ENCODE data around the gene ACSL3. TPM values are rescaled to one million over a fixed set of nuclear protein-coding genes. Genes with fewer than 3 reads are reported as not detected.

ACSL3 gene
- total RNA-seq, 2 donors from 2014 or later: 36.1 to 37.1 TPM

GRCh38 chr2:222891890-222892289, 31.1 kb downstream of the ACSL3 start:
- no peaks in the 10 kb centered on the region for H3K9me3 Mint-ChIP-seq
- no peaks in the 10 kb centered on the region for H3K36me3 Mint-ChIP-seq
- no peak for DNase-seq (ENCODE audit: low spot score in 2 of 2)
- no peak for ATAC-seq
- no peak overlapping the region for H3K27ac Mint-ChIP-seq

DNA sequence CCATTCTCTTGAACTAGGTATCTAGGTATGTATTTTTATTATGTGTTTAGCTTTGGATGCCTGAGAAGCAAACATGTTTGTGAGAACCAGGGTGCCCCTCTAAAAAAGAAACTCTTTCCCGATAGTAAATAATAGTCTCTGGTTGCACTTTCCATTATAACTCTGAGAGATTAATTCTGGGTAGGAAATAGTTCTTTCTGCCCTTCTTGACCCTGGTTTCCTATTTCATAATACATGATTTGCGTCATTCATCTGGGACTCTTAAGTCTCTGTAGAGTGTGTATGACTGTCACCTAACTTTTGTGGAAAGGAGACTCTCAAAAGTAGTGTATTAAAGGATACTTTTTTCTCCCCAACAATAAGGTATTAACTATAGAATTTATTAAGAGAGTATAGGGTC, 31.5 kb downstream of the ACSL3 start:
- Mint-ChIP-seq H3K27ac (no peak overlapping the region), H3K9me3 (no peaks in the 10 kb centered on the region), H3K36me3 (no peaks in the 10 kb centered on the region)
- ATAC-seq (no peak), DNase-seq (ENCODE audit: low spot score in 2 of 2) (no peak)

DNA sequence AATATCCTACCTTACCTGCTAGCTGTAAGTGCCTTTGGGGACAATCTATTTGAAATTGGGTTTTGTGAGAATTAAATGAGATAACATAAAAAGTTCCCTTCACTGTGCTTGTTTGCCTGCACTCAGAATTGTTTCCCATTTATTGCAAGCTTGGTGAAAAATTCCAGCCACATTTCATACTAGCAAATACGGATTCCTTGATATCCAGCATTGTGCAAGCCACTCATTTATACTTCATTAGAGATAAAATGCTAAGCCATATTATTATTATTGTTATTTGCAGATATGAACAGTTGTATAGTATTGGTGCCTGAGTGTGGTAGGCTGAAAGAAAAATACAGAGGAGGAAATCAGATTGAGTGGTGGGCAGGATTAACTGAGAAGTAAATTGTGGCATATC, 31.9 kb downstream of the ACSL3 start:
- no peak for DNase-seq (ENCODE audit: low spot score in 2 of 2)
- no peak for ATAC-seq
- H3K27ac Mint-ChIP-seq: no peak overlapping the region
- no peaks in the 10 kb centered on the region for H3K36me3 Mint-ChIP-seq
- no peaks in the 10 kb centered on the region for H3K9me3 Mint-ChIP-seq

DNA sequence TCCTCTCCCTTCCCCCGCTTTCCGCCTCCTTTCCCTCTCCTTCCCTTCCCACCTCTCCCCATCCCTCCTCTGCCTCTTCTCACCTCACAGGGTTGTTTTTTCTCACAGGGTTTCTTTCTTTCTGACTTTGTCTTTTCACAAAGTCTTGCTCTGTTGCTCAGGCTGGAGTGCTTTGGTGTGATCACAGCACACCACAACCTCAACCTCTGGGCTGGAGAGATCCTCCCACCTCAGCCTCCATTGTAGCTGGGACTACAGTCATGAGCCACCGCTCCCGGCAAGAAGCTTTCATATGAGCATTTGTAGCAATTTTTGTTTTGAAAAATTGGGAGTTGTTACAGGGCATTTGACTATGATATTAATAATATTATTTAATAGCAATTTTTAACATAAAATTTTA, 32.9 kb downstream of the ACSL3 start:
- H3K36me3 Mint-ChIP-seq: no peaks in the 10 kb centered on the region
- no peaks in the 10 kb centered on the region for H3K9me3 Mint-ChIP-seq
- ATAC-seq: no peak
- H3K27ac Mint-ChIP-seq: no peak overlapping the region
- no peak for DNase-seq (ENCODE audit: low spot score in 2 of 2)

DNA sequence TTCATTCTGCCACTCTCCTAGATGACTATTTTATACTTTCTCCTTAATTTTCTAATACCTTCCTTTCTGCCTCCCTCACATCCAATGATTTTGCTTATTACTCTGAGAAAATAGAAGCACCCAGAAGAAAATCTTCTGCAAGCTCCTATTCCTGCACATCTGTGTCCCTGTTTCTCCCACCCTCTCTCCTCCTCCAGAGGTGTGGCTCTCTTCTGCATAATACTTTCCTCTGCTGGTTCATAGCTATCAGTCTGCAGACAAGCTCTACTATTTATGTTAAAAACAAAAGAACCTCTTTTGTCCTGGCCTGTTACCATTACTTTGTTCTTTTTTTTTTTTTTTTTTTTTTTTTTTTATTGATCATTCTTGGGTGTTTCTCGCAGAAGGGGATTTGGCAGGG, 34.3 kb downstream of the ACSL3 start:
- Mint-ChIP-seq H3K9me3 (no peaks in the 10 kb centered on the region), H3K36me3 (no peaks in the 10 kb centered on the region), H3K27ac (no peak overlapping the region)
- no peak for DNase-seq (ENCODE audit: low spot score in 2 of 2)
- no peak for ATAC-seq

- H3K9me3 Mint-ChIP-seq: no peaks in the 10 kb centered on the region
- H3K27ac Mint-ChIP-seq: no peak overlapping the region
- no peak for ATAC-seq
- no peaks in the 10 kb centered on the region for H3K36me3 Mint-ChIP-seq
- no peak for DNase-seq (ENCODE audit: low spot score in 2 of 2)
Observed at GRCh38 chr2:222897898-222898297, 37.1 kb downstream of the ACSL3 start.

- Mint-ChIP-seq H3K36me3 (no peaks in the 10 kb centered on the region), H3K9me3 (no peaks in the 10 kb centered on the region), H3K27ac (no peak overlapping the region)
- no peak for ATAC-seq
- DNase-seq (ENCODE audit: low spot score in 2 of 2): no peak
Observed at GRCh38 chr2:222899413-222900181, 38.8 kb downstream of the ACSL3 start.

- ATAC-seq (no peak), DNase-seq (ENCODE audit: low spot score in 2 of 2) (no peak)
- Mint-ChIP-seq H3K9me3 (no peaks in the 10 kb centered on the region), H3K36me3 (no peaks in the 10 kb centered on the region), H3K27ac (no peak overlapping the region)
Observed at GRCh38 chr2:222900354-222900753, 39.5 kb downstream of the ACSL3 start.

GRCh38 chr2:222902660-222903059, 41.8 kb downstream of the ACSL3 start:
- DNase-seq (ENCODE audit: low spot score in 2 of 2): no peak
- Mint-ChIP-seq H3K9me3 (no peaks in the 10 kb centered on the region), H3K27ac (no peak overlapping the region), H3K36me3 (no peaks in the 10 kb centered on the region)
- ATAC-seq: no peak

DNA sequence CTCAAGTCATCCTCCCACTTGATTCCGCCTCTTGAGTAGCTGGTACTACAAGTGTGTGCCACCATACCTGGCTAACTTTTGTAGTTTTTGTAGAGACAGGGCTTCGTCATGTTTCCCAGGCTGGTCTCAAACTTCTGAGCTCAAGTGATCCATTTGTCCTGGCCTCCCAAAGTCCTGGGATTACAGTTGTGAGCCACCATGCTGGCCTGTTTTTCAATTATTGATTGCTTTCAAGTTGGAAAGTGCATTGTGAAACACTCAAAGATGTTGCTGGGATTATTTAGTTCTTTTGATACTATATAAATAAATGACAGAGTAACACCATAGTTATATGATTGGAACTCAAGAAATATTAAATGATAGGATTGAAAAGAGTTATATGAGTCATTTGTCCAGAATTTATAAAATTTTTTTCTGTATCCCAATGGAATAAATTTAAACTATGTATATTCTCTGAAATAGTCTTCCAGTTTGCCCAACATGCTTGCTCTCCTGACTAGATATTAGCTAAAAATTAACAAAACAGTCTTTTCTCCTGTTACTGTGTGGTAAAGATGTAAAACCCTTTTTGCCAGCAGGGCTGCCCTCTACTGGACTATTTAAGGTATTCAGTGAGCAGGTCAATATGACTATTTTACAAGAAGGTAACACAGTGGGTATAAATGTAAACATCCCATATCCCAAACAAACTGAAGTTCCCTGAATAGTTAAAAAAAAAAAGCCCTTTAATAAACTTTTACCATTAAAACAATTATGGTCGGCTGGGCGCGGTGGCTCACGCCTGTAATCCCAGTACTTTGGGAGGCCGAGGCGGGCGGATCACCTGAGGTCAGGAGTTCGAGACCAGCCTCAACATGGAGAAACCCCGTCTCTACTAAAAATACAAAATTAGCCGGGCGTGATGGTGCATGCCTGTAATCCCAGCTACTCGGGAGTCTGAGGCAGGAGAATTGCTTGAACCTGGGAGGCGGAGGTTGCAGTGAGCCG, 42.7 kb downstream of the ACSL3 start:
- H3K9me3 Mint-ChIP-seq: no peaks in the 10 kb centered on the region
- ATAC-seq: peak in 1 of 2 donors; percentile 65
- H3K27ac Mint-ChIP-seq: no peak overlapping the region
- H3K36me3 Mint-ChIP-seq: no peaks in the 10 kb centered on the region
- no peak for DNase-seq (ENCODE audit: low spot score in 2 of 2)

DNA sequence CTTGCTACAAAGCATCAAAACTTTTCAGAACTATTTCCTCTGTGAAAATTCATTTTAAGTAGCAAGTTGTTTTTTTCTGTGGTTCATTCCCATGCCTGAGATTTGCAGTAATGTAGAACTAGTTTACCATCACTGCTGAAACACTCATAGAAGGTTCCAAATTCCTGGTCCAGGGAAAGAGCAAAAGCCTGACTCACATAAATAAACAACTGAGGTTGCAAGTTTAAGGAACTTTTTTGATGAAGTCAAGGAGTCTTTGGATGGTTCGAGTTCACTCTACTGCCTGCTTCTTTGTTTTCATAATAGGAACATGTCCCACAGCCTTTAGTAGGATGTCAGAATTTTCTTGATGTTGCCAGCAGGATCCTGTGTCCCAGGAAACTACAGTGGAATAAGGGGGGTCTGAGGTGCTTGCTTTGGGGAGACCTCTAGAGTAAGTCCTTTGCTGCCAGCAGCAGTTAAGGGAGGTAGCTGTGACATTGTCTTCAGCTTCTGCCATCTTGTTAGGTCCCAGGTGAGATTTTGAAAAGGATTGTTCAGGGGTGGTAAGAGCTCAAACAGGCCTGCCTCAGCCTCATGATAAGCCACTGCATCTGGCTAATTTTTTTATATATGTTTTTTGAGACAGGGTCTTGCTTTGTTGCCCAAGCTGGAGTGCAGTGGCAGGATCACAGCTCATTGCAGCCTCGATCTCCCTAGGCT, 43.9 kb downstream of the ACSL3 start:
- Mint-ChIP-seq H3K27ac (no peak overlapping the region), H3K36me3 (no peaks in the 10 kb centered on the region), H3K9me3 (no peaks in the 10 kb centered on the region)
- no peak for DNase-seq (ENCODE audit: low spot score in 2 of 2)
- ATAC-seq: no peak

DNA sequence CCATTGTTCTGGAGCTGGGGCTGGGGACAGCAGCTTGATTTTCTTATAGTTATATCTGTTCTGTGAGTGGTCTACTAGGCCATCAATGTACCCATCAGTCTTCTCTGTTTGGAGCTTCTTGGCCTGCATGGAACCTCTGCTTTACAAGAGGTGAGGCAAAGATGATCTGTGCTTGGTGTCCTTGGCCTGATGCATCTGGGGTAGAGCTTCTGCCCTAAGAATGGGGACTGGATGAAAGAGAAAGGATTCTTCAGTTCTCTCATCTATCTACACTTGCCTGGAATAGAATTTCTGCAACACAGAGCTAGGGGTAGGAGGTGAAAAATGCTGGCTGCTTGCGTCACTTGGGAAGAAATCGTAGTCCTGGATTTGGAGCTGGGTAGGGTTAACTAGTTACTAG, 46.2 kb downstream of the ACSL3 start:
- Mint-ChIP-seq H3K36me3 (no peaks in the 10 kb centered on the region), H3K9me3 (no peaks in the 10 kb centered on the region), H3K27ac (peak overlapping the region in 1 of 2 donors; percentile 13)
- ATAC-seq (no peak), DNase-seq (ENCODE audit: low spot score in 2 of 2) (no peak)

DNA sequence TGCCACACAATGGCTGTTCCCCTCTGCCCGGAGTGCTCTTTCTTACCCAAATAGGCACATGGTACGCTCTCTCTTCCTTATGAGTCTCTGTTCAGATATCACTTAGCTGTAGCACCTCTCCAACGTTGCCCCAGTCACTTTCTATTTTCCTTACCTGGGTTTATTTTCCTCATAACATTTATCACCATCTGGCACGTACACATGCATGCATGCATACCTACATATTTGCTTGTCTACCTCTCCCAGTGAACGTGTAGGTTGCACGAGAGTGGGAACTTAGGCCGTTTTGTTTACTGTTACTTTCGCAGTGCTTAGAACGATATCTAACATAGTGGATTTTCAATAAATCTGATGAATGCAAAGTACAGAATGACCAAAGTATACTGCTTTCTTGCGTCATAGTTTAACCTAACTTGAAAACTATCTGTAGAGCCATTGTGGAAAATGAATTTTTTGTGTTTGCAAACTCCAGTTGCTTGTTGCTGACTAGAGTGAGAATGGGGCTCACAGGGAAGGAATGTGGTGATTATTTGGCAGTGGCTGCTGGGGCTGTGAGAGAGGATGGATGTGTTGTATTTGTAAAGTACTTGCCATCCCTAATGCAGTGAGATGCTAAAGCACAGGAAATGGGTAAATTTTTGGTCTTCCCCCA, 47.1 kb downstream of the ACSL3 start:
- Mint-ChIP-seq H3K9me3 (no peaks in the 10 kb centered on the region), H3K36me3 (no peaks in the 10 kb centered on the region), H3K27ac (no peak overlapping the region)
- ATAC-seq (no peak), DNase-seq (ENCODE audit: low spot score in 2 of 2) (no peak)

- H3K36me3 Mint-ChIP-seq: no peaks in the 10 kb centered on the region
- no peaks in the 10 kb centered on the region for H3K9me3 Mint-ChIP-seq
- DNase-seq (ENCODE audit: low spot score in 2 of 2) (no peak), ATAC-seq (no peak)
- peak overlapping the region in 1 of 2 donors; percentile 70 for H3K27ac Mint-ChIP-seq
Observed at GRCh38 chr2:222909286-222909685, 48.5 kb downstream of the ACSL3 start.

- H3K36me3 Mint-ChIP-seq: no peaks in the 10 kb centered on the region
- no peak overlapping the region for H3K27ac Mint-ChIP-seq
- H3K9me3 Mint-ChIP-seq: no peaks in the 10 kb centered on the region
- ATAC-seq: peak in 1 of 2 donors; percentile 48
- DNase-seq (ENCODE audit: low spot score in 2 of 2): no peak
Observed at GRCh38 chr2:222912117-222912516, 51.3 kb downstream of the ACSL3 start.

GRCh38 chr2:222912776-222913175, 51.9 kb downstream of the ACSL3 start:
- DNase-seq (ENCODE audit: low spot score in 2 of 2): no peak
- H3K27ac Mint-ChIP-seq: no peak overlapping the region
- H3K36me3 Mint-ChIP-seq: no peaks in the 10 kb centered on the region
- no peak for ATAC-seq
- no peaks in the 10 kb centered on the region for H3K9me3 Mint-ChIP-seq

Measured in activated naive CD4-positive, alpha-beta T cell treated with anti-CD3 and anti-CD28 coated beads, Interleukin-2, amount 50 U/mL, for 72 hours (primary cell).